Superior temporal gyrus (tissue), 1 donor: ENCODE data around the gene TEDC1.
A peak's percentile ranks its signal among the peaks of the same experiment; 100 is the strongest.
"Not testable (repeated sequence)": the region's sequence is repeated elsewhere in the genome, so short reads cannot be mapped to it uniquely, and the experiment has no call there.

ENCODE experiments used
- DNase-seq: peaks from one replicate; pipeline ENCODE4 v3.0.0-alpha.2; 2016; ENCODE audit errors: extremely low spot score

TEDC1 gene

GRCh38 chr14:105537580-105538474 is 46.8 kb downstream of the TEDC1 start:
- DNase-seq, result peak; percentile 45

- no peak for DNase-seq
Measured at GRCh38 chr14:105538481-105539049, 47.5 kb downstream of the TEDC1 start.

GRCh38 chr14:105540811-105541210 is 49.8 kb downstream of the TEDC1 start:
- no peak for DNase-seq

- DNase-seq, result no peak
Measured at GRCh38 chr14:105541218-105541875, 50.3 kb downstream of the TEDC1 start.

- not testable (repeated sequence) for DNase-seq
Measured at GRCh38 chr14:105545676-105546075, 54.6 kb downstream of the TEDC1 start.

GRCh38 chr14:105546410-105546809 is 55.4 kb downstream of the TEDC1 start:
- not testable (repeated sequence) for DNase-seq

GRCh38 chr14:105547072-105547471 is 56.0 kb downstream of the TEDC1 start:
- DNase-seq, result not testable (repeated sequence)

- no peak for DNase-seq
Measured at GRCh38 chr14:105547741-105548169, 56.7 kb downstream of the TEDC1 start.
